BE2C (cell line): ENCODE data around the gene MFAP3.

Experiments
- DNase-seq: peaks from one replicate; pipeline ENCODE4 v3.0.0-alpha.2; 2020
- H3K27me3 ChIP-seq: fragments of 250-450 bp; sonication (Bioruptor Pico); 2 replicates; pipeline ENCODE4 v1.5.1; 2020; ENCODE audit warnings: mild to moderate bottlenecking
- H3K36me3 ChIP-seq: fragments of 250-450 bp; sonication (Bioruptor Pico); 2 replicates; pipeline ENCODE4 v1.5.1; 2020; ENCODE audit warnings: mild to moderate bottlenecking
- H3K4me1 ChIP-seq: fragments of 250-450 bp; sonication (Bioruptor Pico); 2 replicates; pipeline ENCODE4 v1.5.1; 2020
- H3K4me3 ChIP-seq: 2 replicates; pipeline ENCODE4 v1.5.1; 2011; ENCODE audit warnings: low read depth, low read length
- H3K9me3 ChIP-seq: fragments of 250-450 bp; sonication (Bioruptor Pico); 2 replicates; pipeline ENCODE4 v1.5.1; 2020
- TF ChIP-seq, protein P1 (sequence below): IDR thresholded peaks from 2 replicates; pipeline ENCODE4 v1.5.1; 2012; ENCODE audit warnings: mild to moderate bottlenecking, low read depth, low read length

MFAP3 gene

DNA sequence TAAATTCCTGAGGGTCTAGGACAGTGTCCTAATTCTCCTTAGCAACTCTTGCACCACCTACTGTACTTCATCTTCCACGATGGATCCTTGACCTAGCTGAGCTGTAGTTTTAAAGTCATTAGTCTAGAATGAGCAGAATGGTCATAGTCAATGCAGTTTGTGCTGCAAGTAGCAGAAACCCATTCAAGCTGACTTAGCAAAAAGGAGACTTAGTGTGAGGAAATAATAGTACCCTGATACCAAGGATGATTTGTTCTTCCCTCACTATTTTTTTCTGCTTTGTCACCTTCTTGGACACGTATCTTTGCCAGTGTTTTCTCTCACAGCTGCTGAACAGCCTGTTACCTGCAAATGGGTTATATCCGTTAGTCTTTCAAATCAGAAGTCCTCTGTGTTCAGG lies 5.3 kb downstream of the MFAP3 start:
- H3K4me1 ChIP-seq: no peaks in the 10 kb centered on the region
- DNase-seq: no peak
- no peaks in the 10 kb centered on the region for H3K9me3 ChIP-seq
- H3K36me3 ChIP-seq: no peaks in the 10 kb centered on the region
- no peak overlapping the region for H3K4me3 ChIP-seq
- TF ChIP-seq, protein P1, sequence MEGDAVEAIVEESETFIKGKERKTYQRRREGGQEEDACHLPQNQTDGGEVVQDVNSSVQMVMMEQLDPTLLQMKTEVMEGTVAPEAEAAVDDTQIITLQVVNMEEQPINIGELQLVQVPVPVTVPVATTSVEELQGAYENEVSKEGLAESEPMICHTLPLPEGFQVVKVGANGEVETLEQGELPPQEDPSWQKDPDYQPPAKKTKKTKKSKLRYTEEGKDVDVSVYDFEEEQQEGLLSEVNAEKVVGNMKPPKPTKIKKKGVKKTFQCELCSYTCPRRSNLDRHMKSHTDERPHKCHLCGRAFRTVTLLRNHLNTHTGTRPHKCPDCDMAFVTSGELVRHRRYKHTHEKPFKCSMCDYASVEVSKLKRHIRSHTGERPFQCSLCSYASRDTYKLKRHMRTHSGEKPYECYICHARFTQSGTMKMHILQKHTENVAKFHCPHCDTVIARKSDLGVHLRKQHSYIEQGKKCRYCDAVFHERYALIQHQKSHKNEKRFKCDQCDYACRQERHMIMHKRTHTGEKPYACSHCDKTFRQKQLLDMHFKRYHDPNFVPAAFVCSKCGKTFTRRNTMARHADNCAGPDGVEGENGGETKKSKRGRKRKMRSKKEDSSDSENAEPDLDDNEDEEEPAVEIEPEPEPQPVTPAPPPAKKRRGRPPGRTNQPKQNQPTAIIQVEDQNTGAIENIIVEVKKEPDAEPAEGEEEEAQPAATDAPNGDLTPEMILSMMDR: no peak
- H3K27me3 ChIP-seq: no peaks in the 10 kb centered on the region

DNA sequence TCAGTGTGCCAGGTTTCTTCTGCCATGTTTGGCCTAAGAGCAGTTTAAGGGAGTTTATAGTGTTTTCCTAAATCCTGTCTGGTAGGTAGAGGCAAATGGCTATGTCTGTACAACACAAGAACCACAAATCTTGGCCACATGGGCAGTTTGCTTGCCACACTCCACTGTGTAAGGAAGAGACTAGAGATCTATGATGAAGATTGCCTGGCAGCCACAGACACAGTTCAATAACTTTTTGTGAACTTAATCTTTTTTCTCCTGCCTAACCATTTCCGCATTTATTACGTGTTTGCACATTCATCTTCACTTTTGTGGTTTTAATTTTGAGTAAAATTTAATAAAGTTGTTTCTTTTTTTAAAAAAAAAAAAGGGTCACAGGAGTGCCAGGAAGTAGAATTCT lies 5.8 kb downstream of the MFAP3 start:
- H3K27me3 ChIP-seq: no peaks in the 10 kb centered on the region
- DNase-seq: no peak
- no peaks in the 10 kb centered on the region for H3K9me3 ChIP-seq
- TF ChIP-seq, protein P1: no peak
- no peaks in the 10 kb centered on the region for H3K36me3 ChIP-seq
- no peak overlapping the region for H3K4me3 ChIP-seq
- no peaks in the 10 kb centered on the region for H3K4me1 ChIP-seq

DNA sequence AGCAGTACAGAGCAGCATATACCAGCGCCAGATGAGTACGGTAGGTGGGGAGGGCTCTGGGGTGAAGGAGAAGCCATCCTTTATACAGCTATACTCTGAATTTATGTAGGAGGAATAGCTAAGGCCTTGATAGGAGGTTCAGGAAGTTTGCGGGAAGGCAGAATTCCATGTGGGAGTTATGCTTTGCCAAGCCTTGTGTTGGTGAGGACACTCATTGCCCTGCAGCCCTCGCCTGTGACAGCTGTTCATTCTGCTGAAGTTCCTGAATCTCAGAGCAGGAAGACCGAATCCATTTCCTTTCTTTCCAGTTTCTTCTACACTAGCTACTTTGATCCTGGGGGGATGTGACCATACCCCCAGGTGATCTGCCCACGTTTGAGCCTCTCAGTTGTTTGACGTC lies 7.7 kb downstream of the MFAP3 start:
- H3K4me3 ChIP-seq: no peak overlapping the region
- TF ChIP-seq, protein P1: no peak
- no peak for DNase-seq
- H3K27me3 ChIP-seq: no peaks in the 10 kb centered on the region
- H3K4me1 ChIP-seq: no peaks in the 10 kb centered on the region
- no peaks in the 10 kb centered on the region for H3K36me3 ChIP-seq
- H3K9me3 ChIP-seq: no peaks in the 10 kb centered on the region

DNA sequence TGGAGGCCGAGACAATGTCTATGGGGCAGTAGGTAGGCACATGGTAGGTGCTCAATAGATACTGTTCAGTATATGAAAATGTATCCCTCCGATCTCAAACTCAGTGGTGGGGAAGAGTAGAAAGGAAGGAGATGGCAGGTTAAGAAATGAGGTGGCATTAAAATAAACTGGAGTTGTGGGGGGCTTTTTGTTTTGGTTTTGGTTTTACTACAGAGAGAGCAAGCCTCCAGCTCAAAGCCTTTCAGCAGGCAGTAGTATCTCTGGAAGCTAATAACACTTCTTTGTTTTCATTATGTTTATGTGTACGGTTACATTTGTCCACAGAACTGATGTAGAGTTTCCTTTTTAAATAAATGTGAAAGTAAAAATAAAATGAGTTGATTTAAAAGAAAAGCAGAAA lies 8.6 kb downstream of the MFAP3 start:
- Histone ChIP-seq H3K4me1 (no peaks in the 10 kb centered on the region), H3K4me3 (no peak overlapping the region), H3K9me3 (no peaks in the 10 kb centered on the region), H3K27me3 (no peaks in the 10 kb centered on the region), H3K36me3 (no peaks in the 10 kb centered on the region)
- DNase-seq: no peak
- TF ChIP-seq, protein P1: no peak

DNA sequence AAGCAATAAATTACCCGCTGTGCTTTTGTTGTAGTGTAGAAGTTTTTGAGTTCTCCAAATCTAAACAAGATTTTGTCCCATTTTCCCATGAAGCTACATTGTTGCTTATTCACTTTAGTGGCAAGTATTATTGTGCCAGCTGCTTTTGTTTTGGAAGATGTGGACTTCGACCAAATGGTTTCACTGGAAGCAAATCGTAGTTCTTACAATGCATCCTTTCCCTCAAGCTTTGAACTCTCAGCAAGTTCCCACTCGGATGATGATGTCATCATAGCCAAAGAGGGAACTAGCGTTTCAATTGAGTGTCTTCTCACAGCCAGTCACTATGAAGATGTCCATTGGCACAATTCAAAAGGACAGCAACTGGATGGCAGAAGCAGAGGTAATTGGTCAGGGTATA lies 10.9 kb downstream of the MFAP3 start:
- H3K4me3 ChIP-seq: no peak overlapping the region
- no peak for DNase-seq
- H3K36me3 ChIP-seq: peaks cover 12% of the 10 kb centered on the region
- TF ChIP-seq, protein P1: no peak
- no peaks in the 10 kb centered on the region for H3K4me1 ChIP-seq
- no peaks in the 10 kb centered on the region for H3K27me3 ChIP-seq
- H3K9me3 ChIP-seq: no peaks in the 10 kb centered on the region

DNA sequence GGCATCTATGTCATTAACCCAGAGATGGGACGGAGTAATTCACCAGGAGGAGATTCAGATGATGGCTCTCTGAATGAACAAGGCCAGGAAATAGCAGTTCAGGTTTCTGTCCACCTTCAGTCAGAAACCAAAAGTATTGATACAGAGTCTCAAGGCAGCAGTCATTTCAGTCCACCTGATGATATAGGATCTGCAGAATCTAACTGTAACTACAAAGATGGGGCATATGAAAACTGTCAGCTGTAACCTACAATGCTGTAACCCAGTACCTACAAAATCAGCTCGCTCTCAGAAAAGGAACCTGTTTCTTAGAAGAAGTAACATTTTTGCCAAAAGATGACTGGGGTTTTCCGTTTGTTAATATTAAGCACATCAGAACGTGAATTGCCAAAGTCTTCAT lies 14.7 kb downstream of the MFAP3 start:
- H3K36me3 ChIP-seq: peaks cover 19% of the 10 kb centered on the region
- H3K27me3 ChIP-seq: no peaks in the 10 kb centered on the region
- H3K4me1 ChIP-seq: no peaks in the 10 kb centered on the region

More for the DNA sequence above, 14.7 kb downstream of the MFAP3 start:
- Histone ChIP-seq H3K9me3 (no peaks in the 10 kb centered on the region), H3K4me3 (no peak overlapping the region)
- no peak for DNase-seq
- TF ChIP-seq, protein P1: no peak
